CD4-positive, alpha-beta T cell treated with Interleukin-12 subunit alpha and Interleukin-12 subunit beta, for 1 hour (primary cell): ENCODE measurements around the gene DAW1.

ENCODE experiments used
- DNase-seq: peaks from one replicate; pipeline ENCODE4 v3.0.0-alpha.2; 2020

Gene DAW1

GRCh38 chr2:227862741-227863588, 8.5 kb upstream of the DAW1 start:
- no peak for DNase-seq

- DNase-seq: no peak
Measured at GRCh38 chr2:227864161-227864756, 7.2 kb upstream of the DAW1 start.

- no peak for DNase-seq
Measured at GRCh38 chr2:227865291-227865690, 6.1 kb upstream of the DAW1 start.

GRCh38 chr2:227867386-227867785, 4.0 kb upstream of the DAW1 start:
- DNase-seq: no peak

GRCh38 chr2:227870710-227871374, 589 bp upstream of the DAW1 start:
- DNase-seq: no peak

GRCh38 chr2:227872676-227873075, 1.2 kb downstream of the DAW1 start:
- no peak for DNase-seq

GRCh38 chr2:227876300-227876801, 4.9 kb downstream of the DAW1 start:
- DNase-seq: no peak

- no peak for DNase-seq
Measured at GRCh38 chr2:227877421-227878310, 6.2 kb downstream of the DAW1 start.

GRCh38 chr2:227880460-227880859, 9.0 kb downstream of the DAW1 start:
- DNase-seq: no peak

- no peak for DNase-seq
Measured at GRCh38 chr2:227881866-227882517, 10.6 kb downstream of the DAW1 start.

GRCh38 chr2:227884511-227884947, 13.1 kb downstream of the DAW1 start:
- DNase-seq: peak; percentile 57

- no peak for DNase-seq
Measured at GRCh38 chr2:227886149-227886548, 14.7 kb downstream of the DAW1 start.

- DNase-seq: no peak
Measured at GRCh38 chr2:227888289-227888688, 16.9 kb downstream of the DAW1 start.

GRCh38 chr2:227889336-227889735, 17.9 kb downstream of the DAW1 start:
- no peak for DNase-seq

GRCh38 chr2:227890495-227891079, 19.2 kb downstream of the DAW1 start:
- peak; percentile 41 for DNase-seq

GRCh38 chr2:227891673-227892072, 20.2 kb downstream of the DAW1 start:
- DNase-seq: no peak

GRCh38 chr2:227903381-227903780, 31.9 kb downstream of the DAW1 start:
- DNase-seq: no peak

- no peak for DNase-seq
Measured at GRCh38 chr2:227906991-227907390, 35.6 kb downstream of the DAW1 start.

GRCh38 chr2:227908266-227909054, 37.0 kb downstream of the DAW1 start:
- no peak for DNase-seq

- DNase-seq: no peak
Measured at GRCh38 chr2:227914362-227914761, 42.9 kb downstream of the DAW1 start.

GRCh38 chr2:227921648-227922047, 50.2 kb downstream of the DAW1 start:
- no peak for DNase-seq
